Neuron (in vitro differentiated cells): ENCODE results near the gene GFRA1.

ENCODE experiments used
- H2AFZ ChIP-seq: one replicate; pipeline ENCODE4 v1.6.1; 2013; ENCODE audit warnings: low read depth, mild to moderate bottlenecking, inconsistent platforms, low read length, moderate library complexity
- H3K27me3 ChIP-seq: one replicate; pipeline ENCODE4 v1.6.1; 2013; ENCODE audit warnings: low read length; ENCODE audit not compliant: insufficient read depth
- H3K36me3 ChIP-seq: one replicate; pipeline ENCODE4 v1.6.1; 2013; ENCODE audit warnings: low read length; ENCODE audit not compliant: insufficient read depth
- H3K4me1 ChIP-seq: one replicate; pipeline ENCODE4 v1.6.1; 2013; ENCODE audit warnings: low read length; ENCODE audit not compliant: insufficient read depth
- H3K4me3 ChIP-seq: 2 replicates; pipeline ENCODE4 v1.5.1; 2013; ENCODE audit warnings: mild to moderate bottlenecking, low read length, moderate library complexity
- H3K9me3 ChIP-seq: one replicate; pipeline ENCODE4 v1.6.1; 2013; ENCODE audit warnings: low read length

The GFRA1 gene

GRCh38 chr10:116263870-116264655 lies 8.9 kb downstream of the GFRA1 start:
- no peak overlapping the region for H3K4me3 ChIP-seq
- H3K4me1 ChIP-seq = no peaks in the 10 kb centered on the region
- H3K9me3 ChIP-seq = no peaks in the 10 kb centered on the region
- peaks cover 50% of the 10 kb centered on the region for H3K36me3 ChIP-seq
- no peaks in the 10 kb centered on the region for H3K27me3 ChIP-seq
- no peak overlapping the region for H2AFZ ChIP-seq

DNA sequence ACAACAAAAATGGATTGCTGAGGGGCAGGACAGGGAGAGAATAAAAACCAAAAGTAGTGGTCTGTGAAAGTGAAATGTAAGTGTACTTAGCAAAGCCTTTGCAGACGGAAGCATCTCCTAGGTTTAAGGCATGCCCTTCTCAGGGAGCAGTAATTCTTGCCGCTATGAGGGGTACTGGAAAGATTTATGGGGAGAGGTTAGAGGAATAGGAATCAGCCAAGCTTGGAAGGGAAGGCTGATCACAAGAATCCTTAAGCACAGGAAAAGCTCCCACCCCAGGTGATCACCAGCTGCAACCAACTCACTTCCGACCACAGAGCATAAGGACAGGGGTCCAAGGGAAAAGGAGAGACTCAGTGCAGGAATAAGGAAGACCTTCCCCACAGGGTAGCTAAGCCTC lies 10.3 kb downstream of the GFRA1 start:
- H3K4me3 ChIP-seq = no peak overlapping the region
- no peak overlapping the region for H2AFZ ChIP-seq
- no peaks in the 10 kb centered on the region for H3K27me3 ChIP-seq
- no peaks in the 10 kb centered on the region for H3K9me3 ChIP-seq
- peaks cover 38% of the 10 kb centered on the region for H3K36me3 ChIP-seq
- peaks cover 4% of the 10 kb centered on the region for H3K4me1 ChIP-seq

DNA sequence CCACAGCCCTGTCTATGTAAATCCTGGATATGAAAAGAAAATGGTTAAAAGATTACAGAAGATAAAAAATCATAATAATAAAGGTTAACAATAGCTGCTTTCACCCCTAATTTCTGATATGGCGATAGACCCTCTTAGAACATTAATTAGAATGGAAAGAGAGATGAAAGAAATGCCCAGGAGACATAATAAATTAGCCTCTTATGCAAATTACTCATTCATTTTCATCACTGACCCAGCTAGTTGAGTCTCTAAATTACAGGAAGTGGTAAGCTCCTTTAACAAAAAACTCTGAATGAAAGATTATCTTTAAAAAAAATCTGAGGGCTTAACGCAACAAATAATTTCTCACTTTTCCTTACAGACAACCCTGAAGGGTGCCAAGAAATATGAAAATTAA lies 12.4 kb downstream of the GFRA1 start:
- no peaks in the 10 kb centered on the region for H3K9me3 ChIP-seq
- H3K4me1 ChIP-seq = peaks cover 20% of the 10 kb centered on the region
- no peak overlapping the region for H2AFZ ChIP-seq
- no peaks in the 10 kb centered on the region for H3K27me3 ChIP-seq
- peaks cover 22% of the 10 kb centered on the region for H3K36me3 ChIP-seq
- no peak overlapping the region for H3K4me3 ChIP-seq

DNA sequence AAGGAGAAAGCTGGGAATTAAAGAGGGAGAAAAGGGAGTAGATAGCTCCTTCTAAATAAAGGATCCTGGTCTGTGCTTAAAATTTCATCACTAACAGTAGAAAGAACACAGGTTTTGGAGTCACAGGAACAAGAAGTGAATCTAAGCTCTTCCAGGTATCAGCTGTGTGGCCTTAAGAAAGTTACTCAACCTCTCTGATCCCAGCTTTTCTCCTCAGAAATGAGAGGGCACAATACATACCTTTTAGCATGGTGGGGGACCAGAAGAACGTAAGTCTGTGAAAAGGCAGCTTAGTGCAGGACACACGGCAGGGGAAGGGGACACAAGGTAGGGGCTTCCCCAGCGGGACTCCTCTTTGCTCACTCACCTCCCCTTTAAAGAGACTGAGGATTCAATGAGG lies 13.4 kb downstream of the GFRA1 start:
- Histone ChIP-seq H3K9me3 (no peaks in the 10 kb centered on the region), H3K27me3 (no peaks in the 10 kb centered on the region), H3K4me3 (no peak overlapping the region), H3K4me1 (peaks cover 28% of the 10 kb centered on the region), H2AFZ (no peak overlapping the region), H3K36me3 (peaks cover 16% of the 10 kb centered on the region)

- H3K4me1 ChIP-seq = peaks cover 37% of the 10 kb centered on the region
Observed at GRCh38 chr10:116257785-116258184, 15.2 kb downstream of the GFRA1 start.

DNA sequence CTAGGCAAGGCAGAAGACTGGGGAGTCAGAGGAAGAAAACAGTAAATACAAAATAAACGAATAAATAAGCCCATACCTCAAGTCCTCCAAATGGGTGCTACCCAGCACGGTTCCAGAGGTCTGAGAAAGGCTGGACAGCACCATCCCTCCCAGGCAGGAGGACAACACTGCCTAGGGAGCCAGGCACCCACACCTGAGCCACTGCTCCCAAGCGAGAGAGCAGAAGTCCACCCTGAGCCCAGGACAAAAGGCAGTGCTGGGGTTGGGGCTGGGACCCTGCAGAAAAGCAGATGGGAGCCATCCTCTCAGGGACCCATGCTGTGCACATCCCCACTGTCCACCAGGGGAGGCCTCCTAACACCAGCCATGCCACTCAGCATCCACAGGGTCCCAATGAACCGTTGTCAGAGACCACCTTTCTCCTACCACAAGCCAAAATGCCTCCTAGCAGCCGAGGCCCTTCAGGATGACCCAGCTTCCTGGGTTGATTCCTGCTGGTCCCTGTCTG lies 16.2 kb downstream of the GFRA1 start:
- H3K4me1 ChIP-seq = peaks cover 37% of the 10 kb centered on the region
- H3K9me3 ChIP-seq = no peaks in the 10 kb centered on the region
- no peaks in the 10 kb centered on the region for H3K36me3 ChIP-seq
- H3K4me3 ChIP-seq = no peak overlapping the region
- H3K27me3 ChIP-seq = no peaks in the 10 kb centered on the region
- no peak overlapping the region for H2AFZ ChIP-seq

More at GRCh38 chr10:116257785-116258184, 15.2 kb downstream of the GFRA1 start:
- Histone ChIP-seq H3K36me3 (peaks cover 4% of the 10 kb centered on the region), H3K9me3 (no peaks in the 10 kb centered on the region), H3K4me3 (no peak overlapping the region), H2AFZ (no peak overlapping the region), H3K27me3 (no peaks in the 10 kb centered on the region)

DNA sequence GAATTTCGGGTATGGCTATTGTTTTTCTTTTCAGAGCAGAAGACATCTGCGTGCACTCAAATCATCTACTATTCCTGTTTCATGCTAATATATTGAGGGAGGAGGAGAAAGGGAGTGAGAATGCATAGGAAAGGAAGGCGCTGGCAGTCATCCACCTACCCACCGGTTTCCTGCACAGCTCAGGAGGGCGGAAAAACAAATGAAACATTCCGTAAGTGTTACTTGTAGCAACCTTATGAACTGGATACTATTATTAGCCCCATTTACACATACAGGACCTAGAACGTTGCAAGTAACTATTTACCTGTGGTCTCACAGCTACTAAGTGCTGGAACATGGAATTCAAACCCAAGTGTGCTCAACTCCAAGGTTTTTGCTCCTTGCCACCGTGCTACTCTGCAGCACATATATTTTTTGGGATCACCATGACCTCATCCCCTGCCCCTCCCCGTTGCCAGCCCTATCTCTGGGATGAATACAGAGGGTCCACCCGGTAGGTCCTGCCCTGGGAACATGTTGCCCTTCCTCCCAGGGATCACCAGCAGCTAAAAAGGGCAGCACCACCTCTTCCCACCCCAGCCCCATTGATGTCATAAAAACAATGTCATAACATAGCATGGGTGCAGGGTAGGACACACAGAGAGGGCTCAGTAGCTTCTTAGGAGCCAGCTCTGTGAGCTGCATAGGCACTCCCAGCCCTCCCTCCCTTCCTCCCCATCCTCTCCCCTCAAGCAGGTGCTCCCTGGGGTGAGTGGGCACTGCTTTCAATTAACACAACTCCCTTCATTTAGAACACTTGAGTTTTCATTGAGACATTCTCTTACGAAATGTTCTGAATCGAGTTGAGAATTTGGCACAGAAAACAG lies 16.9 kb downstream of the GFRA1 start:
- Histone ChIP-seq H3K27me3 (no peaks in the 10 kb centered on the region), H3K36me3 (no peaks in the 10 kb centered on the region), H2AFZ (no peak overlapping the region), H3K4me1 (peaks cover 37% of the 10 kb centered on the region), H3K4me3 (no peak overlapping the region), H3K9me3 (no peaks in the 10 kb centered on the region)

GRCh38 chr10:116254422-116255155 lies 18.4 kb downstream of the GFRA1 start:
- H2AFZ ChIP-seq = no peak overlapping the region
- no peaks in the 10 kb centered on the region for H3K36me3 ChIP-seq
- peaks cover 37% of the 10 kb centered on the region for H3K4me1 ChIP-seq
- no peaks in the 10 kb centered on the region for H3K27me3 ChIP-seq
- H3K4me3 ChIP-seq = no peak overlapping the region
- H3K9me3 ChIP-seq = no peaks in the 10 kb centered on the region

DNA sequence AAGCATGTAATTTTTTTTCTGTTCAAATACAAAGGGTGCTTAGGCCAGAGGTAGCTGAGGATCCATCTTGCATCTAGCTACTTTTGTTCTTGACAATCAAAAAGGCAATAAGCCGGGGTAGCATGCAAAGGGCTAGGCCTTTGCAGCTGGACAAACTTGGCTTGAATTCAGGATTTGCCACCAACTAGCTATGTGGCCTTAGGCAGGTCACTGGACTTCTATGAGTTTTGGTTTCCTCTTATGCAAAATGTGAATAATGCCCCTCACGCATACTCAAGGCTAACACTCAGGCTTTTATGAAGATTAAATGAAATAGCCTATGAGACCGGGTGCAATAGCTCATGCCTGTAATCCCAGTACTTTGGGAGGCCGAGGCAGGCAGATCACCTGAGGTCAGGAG lies 19.3 kb downstream of the GFRA1 start:
- Histone ChIP-seq H3K36me3 (no peaks in the 10 kb centered on the region), H3K27me3 (no peaks in the 10 kb centered on the region), H2AFZ (no peak overlapping the region), H3K9me3 (no peaks in the 10 kb centered on the region), H3K4me1 (peaks cover 37% of the 10 kb centered on the region), H3K4me3 (no peak overlapping the region)

GRCh38 chr10:116251602-116252395 lies 21.2 kb downstream of the GFRA1 start:
- no peak overlapping the region for H3K4me3 ChIP-seq
- peaks cover 29% of the 10 kb centered on the region for H3K4me1 ChIP-seq
- no peaks in the 10 kb centered on the region for H3K9me3 ChIP-seq

DNA sequence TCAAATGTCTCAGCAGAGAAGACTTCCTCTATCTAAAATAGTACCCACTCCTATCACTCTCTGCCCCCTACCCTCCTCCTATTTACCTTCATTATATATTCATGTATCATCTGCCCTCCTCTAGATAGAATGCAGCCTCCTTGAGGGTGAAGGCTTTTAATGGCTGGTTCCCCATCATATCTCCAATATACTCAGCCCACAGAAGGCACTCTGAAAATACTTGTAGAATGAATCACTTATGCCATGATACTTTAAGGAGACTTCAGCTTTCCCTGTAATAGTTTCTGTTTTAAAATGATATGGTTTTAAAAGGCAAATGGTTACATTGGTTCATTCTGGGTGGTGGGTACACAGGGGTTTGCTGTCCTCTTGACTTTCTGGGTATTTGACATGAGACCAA lies 25.3 kb downstream of the GFRA1 start:
- no peak overlapping the region for H3K4me3 ChIP-seq
- H2AFZ ChIP-seq = no peak overlapping the region
- no peaks in the 10 kb centered on the region for H3K9me3 ChIP-seq
- no peaks in the 10 kb centered on the region for H3K4me1 ChIP-seq
- no peaks in the 10 kb centered on the region for H3K27me3 ChIP-seq
- peaks cover 9% of the 10 kb centered on the region for H3K36me3 ChIP-seq

More at GRCh38 chr10:116251602-116252395, 21.2 kb downstream of the GFRA1 start:
- no peaks in the 10 kb centered on the region for H3K27me3 ChIP-seq
- H2AFZ ChIP-seq = no peak overlapping the region
- H3K36me3 ChIP-seq = peaks cover 9% of the 10 kb centered on the region

GRCh38 chr10:116246263-116246662 lies 26.7 kb downstream of the GFRA1 start:
- Histone ChIP-seq H3K4me1 (peaks cover 10% of the 10 kb centered on the region), H2AFZ (no peak overlapping the region), H3K9me3 (no peaks in the 10 kb centered on the region), H3K4me3 (no peak overlapping the region), H3K27me3 (no peaks in the 10 kb centered on the region), H3K36me3 (peaks cover 9% of the 10 kb centered on the region)
